HPDE6-E6E7 (cell line): ENCODE data around the gene LPXN.
"Not testable (repeated sequence)": the region's sequence is repeated elsewhere in the genome, so short reads cannot be mapped to it uniquely, and the experiment has no call there.

Source experiments
- DNase-seq: peaks from one replicate; pipeline ENCODE4 v3.0.0; 2011; ENCODE audit warnings: missing footprints; ENCODE audit errors: extremely low spot score

Gene LPXN

DNA sequence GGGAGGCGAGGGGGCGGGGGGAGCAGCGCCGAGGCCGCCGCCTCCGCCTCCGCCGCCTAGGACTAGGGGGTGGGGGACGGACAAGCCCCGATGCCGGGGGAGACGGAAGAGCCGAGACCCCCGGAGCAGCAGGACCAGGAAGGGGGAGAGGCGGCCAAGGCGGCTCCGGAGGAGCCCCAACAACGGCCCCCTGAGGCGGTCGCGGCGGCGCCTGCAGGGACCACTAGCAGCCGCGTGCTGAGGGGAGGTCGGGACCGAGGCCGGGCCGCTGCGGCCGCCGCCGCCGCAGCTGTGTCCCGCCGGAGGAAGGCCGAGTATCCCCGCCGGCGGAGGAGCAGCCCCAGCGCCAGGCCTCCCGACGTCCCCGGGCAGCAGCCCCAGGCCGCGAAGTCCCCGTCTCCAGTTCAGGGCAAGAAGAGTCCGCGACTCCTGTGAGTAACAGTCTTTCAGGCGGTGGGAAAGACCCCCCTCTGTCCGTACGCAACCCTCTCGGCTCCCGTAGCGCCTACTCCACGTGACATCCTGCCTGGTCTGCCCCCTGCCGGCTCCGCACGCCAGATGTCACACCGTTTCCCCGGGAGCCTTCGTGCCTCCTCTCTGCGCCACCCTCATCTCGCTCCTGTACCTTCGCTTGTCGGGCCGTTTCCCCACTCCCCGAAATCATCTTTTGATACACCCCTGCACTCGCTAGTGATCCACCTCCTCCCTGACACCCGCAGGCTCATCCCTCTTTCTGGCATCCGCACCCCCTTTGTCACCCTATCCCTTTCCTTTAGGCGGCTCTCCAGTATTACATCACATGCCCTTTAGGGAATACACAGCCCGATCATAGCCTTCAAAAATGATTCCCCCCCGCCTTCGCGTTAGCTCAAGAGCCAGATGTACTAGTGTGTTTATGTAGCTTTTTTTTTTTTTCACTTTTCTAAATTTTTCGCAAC is 3.8 kb upstream of the LPXN start:
- peak; percentile 68 for DNase-seq

DNA sequence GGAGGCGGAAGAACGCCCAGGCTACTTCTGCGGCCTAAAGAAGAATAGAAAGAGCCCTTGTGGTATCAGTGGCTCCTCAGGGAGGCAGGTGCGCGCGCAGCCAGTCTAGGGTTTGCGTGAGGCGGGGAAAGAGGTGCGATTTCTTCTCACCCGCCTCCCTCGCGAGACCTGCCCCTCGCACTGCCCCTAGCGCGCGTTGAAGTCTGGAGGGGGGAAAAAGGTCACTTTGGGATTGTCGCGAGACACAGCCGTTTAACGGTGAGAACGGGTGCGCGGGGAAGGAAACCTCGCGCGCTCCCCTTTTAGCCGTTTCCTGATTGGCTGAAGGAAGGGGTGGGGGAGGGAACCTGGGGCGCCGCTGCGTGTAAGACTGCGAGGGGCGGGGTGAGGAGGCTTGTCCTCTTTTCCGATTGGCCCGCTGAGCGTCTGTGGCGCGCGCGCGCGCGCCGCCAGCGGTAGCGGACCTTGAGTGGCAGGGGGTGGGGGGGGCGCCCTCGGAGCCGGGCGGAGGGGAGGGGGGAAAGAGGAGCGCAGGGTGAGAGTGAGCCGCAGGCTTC is 3.1 kb upstream of the LPXN start, which contains the start of gene ZFP91:
TSS of gene ZFP91 (plus strand) at position 429 of the 557 bp plus-strand sequence. CDS start 219 bp downstream, outside the sequence.
- DNase-seq, result peak; percentile 70

DNA sequence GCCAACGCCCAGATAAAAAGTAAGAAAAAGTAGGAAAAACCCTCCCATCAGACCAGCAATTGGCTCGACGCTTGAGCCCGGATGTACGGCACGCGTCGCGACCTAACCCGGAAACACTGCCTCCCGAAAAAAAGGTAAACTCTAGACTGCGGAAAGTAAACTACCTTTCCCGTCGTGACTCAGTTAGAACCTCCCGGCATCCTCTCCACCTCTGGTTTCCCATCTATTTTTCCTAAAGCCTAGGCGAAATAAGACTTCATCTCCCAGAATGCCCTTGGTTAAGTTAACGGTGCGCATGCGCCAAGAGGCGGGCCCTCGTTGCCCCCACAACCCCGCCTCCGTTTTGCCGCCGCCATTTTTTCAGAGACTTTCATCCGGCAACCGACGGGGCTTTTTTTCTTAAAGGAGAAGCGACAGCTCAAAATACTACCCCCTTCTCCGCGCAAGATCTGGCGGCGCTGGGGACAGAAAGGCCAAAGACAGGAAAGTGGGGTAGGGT is 2.5 kb upstream of the LPXN start:
- DNase-seq, result peak; percentile 66

DNA sequence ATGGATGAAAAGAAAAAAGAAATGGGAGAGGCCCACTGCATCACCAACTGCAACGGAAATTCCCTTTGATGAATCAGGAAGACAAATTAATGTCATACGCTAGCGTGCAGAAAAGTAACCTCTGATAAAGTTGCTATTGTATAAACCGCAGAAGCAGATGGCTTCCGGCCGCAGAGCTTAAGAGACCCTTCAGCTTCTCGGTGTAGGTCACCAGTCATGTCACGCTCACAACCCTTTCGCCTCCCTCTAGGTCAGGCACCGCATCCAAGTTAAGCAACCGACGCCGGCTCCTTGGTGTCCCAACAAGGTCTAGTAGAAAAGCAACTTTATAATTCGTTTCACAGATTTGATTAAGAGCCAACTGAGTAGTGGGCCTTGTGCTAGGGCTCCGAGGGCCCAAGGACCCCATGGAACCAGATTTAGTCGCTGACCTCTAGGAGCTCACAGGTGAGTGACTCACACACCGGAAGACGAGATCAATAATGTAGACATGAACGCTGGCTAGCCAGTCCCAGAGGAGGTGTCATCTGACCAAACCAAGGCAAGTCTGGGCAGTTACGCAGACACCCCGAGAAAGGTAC is 2.0 kb upstream of the LPXN start:
- peak; percentile 12 for DNase-seq

DNA sequence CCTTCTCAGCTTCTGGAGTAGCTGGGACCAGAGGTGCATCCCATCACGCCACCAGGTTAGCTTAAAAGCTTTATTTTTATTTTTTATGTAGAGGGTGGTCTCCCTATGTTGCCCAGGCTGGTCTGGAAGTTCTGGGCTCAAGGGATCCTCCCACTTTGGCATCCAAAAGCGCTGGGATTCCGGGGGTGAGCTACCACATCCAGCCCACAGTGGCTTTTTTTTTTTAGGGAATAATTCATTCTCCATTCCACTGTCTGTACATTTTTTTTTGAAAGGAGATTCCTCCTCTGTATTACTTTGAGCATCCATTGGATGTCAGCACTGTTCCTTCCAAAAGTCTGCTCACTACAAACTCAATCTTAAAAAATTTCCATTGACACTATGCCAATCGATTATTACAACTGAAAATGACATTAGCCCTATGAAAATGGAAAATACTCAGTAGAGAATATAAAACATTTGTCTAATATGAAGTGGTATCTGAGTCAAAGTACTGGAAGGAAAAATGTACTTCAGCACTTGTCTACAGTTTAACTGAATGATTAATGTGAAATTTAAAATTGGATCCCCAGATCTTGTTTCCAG is 1.3 kb upstream of the LPXN start:
- DNase-seq, result no peak

DNA sequence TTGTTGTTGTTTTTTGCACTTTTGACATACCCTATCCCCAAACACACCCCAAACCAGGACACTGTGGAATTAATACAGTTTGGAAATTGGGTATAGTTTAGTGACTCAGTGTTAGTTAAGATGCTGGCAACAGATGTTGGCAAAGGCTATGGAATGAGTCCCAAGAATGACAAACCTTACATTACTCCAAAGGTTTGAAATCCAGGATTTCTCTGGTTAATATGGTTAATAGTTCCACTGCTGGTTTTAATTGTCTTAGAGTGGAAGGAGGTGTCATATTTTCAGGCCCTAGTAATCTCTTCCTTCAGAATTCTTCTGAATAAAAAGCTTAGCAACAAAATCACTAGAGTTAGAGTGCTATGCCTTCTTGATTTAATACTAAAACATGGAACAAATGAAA is 775 bp downstream of the LPXN start:
- DNase-seq, result no peak

DNA sequence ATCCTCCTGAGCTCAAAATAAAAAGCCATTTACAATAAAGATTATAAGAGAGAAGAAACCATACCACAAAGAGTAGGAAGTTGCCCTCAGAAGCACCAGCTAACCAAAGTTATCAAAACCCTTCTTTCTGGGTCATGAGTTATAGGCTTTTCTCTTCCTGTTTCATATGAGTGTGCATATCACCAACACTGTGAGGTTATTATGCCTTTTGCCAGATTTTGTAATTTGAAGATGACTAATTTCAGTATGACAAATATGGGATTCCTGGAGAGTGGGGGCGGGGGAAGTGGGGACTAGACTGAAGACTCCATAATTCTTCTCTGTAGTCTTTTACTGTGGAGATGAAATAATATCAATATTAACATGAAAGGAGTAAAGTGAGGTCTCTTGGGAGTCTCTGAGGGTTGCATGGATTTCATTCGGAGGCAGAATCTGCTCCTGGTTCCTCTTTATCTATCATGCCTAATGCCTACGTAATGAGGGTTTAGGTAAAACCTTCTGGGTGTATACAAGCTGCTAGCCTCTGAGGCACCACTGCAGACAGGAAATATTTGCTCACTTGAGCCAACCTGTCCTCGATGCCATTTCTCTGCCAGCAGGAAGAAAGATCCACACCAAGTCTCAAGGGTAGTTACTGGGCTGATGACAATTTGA is 2.1 kb downstream of the LPXN start:
- DNase-seq, result peak; percentile 51

DNA sequence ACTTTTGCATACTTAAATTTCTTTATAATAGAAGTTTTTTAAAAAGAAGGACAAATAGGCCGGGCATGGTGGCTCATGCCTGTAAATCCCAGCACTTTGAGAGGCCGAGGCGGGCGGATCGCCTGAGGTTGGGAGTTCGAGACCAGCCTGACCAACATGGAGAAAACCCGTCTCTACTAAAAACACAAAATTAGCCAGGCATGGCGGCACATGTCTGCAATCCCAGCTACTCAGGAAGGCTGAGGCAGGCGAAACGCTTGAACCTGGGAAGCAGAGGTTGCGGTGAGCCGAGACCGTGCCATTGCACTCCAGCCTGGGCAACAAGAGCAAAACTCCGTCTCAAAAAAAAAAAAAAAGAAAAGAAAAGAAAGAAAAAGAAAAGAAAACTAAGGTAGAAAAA is 2.8 kb downstream of the LPXN start:
- not testable (repeated sequence) for DNase-seq

DNA sequence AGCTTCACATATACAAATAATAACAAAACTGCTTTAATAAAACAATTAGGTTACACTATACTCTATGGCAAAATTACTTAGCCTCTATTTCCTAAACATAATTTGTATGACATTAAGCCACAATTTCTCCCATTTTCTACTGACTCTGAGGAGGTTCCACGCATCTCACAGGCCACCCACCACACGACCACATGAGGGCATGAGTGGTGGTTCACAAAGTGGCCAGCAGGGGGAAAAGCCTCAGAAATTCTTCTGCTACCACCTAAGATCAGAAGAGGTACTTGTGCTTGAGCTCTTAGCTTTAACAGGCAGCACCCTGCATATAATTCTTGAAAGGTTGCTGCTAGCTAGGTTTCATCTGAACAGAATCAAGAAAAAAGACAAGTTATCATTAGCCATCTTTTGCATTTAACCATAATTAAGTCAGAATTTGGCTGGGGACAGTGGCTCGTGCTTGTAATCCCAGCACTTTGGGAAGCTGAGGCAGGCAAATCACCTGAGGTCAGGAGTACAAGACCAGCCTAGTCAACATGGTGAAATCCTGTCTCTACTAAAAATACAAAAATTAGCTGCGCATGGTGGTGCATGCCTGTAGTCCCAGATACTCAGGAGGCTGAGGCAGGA is 7.7 kb downstream of the LPXN start:
- DNase-seq, result peak; percentile 25

DNA sequence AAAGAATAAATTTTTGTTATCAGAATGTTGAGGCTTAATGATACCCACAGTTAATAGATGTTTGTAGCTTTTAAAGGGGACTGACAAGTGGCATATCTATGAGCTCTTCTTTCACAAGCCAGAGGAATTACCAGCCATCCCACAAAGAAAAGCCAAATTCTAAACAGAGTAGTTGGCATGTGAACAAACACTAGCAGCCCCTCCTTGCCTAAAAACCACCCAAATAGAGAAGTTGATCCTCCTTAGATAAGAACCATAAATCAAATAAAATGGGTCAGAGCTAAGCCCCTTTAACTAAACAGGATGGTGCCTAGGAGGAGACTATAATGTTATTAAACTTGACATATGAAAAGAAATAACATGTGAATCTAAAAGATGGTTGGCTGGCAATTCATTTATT is 11.4 kb downstream of the LPXN start:
- no peak for DNase-seq

DNA sequence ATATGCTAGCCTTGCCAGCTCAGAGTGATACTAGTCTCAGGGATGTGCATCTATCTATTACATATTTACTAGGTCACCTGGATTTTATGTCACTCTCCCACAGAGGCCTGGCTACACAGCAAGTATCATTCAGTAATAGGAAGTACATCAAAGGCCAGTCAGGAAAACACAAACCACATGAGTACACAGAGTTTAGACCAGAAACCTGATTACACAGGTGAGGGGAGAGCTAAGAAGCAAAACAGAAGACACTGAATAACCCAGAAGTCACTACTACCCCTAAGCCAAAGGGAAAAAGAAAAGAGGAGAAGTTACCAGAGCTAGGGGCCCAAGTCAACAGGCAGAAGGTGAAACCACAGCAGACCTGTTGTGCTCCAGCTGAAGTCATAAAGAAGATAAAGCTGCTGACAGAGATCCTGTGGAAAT is 13.3 kb downstream of the LPXN start:
- DNase-seq, result no peak

DNA sequence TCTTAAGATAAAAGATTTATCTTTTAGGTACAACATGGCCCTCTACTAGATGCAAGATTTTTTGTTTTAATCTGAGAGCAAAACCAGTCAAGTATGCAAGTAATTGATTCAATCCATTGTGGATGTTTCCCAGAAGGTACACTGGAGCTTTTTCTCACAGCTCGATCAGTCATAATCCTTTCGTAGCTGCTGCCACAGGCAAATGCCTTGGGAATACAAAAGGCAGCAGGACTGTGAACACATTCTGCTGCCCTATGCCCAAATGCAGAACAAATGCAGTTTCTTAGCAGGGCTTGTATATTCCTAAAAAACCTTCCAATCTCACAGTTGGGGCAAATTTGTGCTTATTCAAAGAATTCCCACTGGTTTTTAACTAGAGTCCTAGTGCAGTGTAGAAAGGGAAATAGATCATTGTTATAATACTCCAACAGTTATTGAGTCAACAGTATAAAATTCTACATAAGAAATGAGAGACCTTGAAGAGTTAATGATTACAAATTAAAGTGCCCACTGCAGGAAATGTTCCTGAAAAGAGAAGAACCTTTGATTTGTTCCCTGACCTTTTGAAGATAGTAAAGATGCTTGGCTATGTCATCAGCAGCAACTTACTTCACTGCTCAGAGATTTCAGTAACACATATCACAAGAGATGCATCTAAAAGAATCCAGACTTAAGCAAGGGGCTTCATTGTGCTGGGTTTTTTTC is 14.1 kb downstream of the LPXN start:
- DNase-seq, result no peak

DNA sequence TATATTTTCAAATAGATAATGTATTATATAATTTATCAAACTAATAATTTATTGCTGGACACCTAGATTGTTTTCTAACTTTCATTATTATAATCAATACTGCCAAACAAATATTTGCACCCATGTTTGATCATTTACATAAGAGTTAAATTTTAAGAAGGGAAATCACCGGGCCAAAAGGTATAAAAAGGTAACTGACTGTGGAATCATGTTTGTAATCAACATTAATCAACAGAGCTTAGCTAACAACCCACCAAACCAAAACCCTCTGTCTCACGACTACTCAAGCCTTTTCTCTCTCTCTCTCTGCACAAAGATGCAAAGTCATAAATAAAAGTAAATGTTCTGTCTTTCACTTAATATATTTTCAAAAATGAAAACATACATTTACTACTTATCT is 14.8 kb downstream of the LPXN start:
- no peak for DNase-seq

DNA sequence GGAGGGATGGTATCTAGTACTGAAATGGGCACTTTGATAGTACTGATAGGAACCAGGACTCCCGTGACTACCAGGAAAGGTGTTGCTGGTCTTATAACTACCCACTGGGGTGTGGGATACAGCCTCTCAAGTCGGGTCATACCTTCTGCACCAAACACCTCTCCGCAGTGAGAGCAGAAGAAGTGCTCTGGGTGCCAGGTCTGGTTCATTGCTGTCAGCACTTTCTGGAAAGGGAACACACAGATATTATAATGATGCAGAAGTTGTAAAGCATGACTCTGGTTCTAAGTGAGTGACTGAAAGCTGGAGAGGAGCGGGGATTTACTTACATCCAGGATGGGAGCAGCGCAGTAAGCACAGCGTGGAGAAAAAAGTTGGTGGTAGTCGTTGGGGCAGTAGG is 26.0 kb downstream of the LPXN start:
- DNase-seq, result no peak

DNA sequence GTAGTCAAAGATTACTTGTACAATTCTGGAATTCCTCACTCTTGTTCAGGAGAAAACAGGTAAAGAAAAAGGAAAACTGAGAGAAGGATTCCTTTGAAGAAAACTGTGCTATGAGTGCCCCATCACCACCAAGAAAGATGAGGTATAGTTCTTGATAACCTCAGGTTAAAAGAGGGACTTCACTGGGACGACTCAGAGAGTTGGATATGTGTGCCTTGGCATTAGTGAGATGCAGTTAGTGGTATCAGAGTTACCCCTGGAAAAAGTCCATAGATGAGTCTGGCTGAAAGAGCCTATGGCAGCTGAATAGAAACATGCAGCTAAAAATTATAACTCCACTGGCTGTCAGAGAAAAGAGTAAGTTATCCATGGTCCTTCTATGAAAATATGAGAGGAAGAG is 28.8 kb downstream of the LPXN start:
- no peak for DNase-seq

DNA sequence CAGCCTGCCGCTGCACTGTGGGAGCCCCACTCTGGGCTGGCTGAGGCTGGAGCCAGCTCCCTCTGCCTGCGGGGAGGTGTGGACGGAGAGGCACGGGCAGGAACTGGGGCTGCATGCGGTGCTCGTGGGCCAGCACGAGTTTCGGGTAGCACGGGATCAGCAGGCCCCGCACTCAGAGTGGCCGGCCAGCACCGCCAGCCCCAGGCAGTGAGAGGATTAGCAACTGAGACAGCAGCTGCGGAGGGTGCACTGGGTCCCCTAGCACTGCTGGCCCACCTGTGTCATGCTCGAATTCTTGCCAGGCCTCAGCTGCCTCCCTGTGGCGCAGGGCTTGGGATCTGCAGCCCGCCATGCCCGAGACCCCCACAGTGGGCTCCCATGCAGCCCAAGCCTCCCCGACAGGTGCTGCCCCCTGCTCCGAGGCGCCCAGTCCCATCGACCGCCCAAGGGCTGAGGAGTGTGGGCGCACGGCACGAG is 43.8 kb downstream of the LPXN start:
- DNase-seq, result no peak

DNA sequence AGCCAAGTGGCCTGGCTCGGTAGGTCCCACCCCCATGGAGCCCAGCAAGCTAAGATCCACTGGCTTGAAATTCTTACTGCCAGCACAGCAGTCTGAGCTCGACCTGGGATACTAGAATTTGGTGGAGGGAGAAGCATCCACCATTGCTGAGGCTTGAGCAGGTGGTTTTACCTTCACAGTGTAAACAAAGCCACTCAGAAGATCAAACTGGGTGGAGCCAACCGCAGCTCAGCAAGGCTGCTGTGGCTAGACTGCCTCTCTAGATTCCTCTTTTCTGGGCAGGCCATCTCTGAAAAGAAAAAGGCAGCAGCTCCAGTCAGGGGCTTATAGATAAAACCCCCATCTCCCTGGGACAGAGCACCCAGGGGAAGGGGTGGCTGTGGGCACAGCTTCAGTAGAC is 45.4 kb downstream of the LPXN start:
- DNase-seq, result no peak

DNA sequence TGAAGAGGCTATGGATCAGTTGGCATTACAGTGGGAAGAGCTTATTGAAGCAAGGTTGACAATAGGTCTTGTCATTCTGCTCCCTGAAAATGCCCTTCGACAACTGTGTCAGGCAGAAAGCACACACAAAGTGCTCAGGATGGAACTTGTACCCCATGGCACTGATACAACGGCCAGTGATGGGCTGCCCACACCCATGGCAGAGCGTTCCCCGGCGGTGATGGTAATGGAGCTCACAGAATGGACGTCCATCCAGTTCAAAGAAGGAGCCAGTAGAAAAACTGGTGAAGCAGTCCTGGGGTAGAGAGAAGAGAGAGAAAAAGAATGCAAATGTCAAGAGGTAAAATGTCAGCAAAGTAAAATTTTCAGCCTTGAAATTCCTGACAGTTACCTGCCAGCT is 48.2 kb downstream of the LPXN start:
- no peak for DNase-seq

DNA sequence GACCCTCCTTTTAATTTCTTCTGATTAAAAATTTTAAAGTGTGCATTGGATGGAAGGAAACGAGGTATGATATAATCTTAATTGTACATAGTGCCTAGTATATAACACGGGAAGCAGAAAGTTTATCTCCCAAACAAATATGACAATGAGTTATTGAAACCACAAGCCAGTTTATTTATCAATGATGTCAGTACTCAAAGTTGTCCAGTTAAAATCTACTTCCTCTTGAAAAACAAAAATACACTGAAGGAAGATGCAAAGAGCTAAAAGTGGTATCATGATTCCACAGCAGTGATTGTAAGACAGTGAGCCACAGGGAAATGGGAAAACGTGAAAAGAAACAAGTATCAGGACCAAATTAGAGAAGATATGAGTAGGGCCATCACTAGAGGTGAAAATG is 48.9 kb downstream of the LPXN start:
- no peak for DNase-seq

DNA sequence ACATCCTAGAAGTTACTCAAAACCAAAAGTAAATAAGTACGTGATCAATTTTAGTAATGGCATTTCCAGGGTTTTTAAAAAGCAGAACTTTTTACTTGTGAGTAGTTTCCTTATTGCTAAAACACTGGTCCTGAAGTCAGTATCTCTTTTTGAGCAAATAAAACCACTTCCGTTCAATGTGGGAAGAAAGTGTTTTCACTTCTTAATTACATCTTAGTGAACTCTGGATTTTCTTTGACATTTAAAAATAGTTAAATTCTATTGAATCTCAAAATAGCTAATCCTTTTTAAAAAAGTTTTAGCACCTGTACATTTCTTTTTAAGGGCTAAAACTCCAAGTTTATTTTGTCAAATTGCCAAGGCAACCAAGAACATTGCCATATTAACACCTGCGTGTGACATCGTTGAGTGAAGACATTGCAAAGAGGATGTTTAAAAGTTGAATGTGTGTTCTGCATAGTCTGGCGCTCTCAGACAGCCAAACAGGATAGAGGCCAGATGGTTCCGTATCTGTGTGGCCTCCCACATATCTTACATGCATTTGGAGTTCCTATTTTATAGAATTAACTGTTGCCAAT is 50.5 kb downstream of the LPXN start:
- DNase-seq, result no peak
